Smooth muscle cell (in vitro differentiated cells): Measurements from ENCODE around the gene TMPRSS11B. TPM values are rescaled to one million over a fixed set of nuclear protein-coding genes. Genes with fewer than 3 reads are reported as not detected.

Experiments used
- DNase-seq: peaks from one replicate; lab custom pipeline; 2025; ENCODE audit not compliant: unreplicated experiment; lab: John Stamatoyannopoulos, UW
- H2AFZ ChIP-seq: fragments of 200-600 bp; sonication (generic); 2 replicates; pipeline ENCODE4 v1.6.0; 2016; ENCODE audit warnings: antibody characterized with exemption, low read depth, mild to moderate bottlenecking
- H3F3A ChIP-seq: fragments of 200-600 bp; sonication (generic); 2 replicates; pipeline ENCODE4 v1.6.0; 2017; ENCODE audit warnings: antibody characterized with exemption, low read depth
- H3K27ac ChIP-seq: fragments of 200-600 bp; sonication (generic); 2 replicates; pipeline ENCODE4 v1.5.1; 2016; ENCODE audit warnings: low read depth, mild to moderate bottlenecking
- H3K27me3 ChIP-seq: fragments of 200-600 bp; sonication (generic); 2 replicates; pipeline ENCODE4 v1.6.1; 2016; ENCODE audit warnings: low read depth, mild to moderate bottlenecking
- H3K36me3 ChIP-seq: fragments of 200-600 bp; sonication (generic); 2 replicates; pipeline ENCODE4 v1.5.1; 2016; ENCODE audit warnings: low read depth
- H3K4me1 ChIP-seq: fragments of 200-600 bp; sonication (generic); 2 replicates; pipeline ENCODE4 v1.5.1; 2016; ENCODE audit warnings: low read depth
- H3K4me2 ChIP-seq: fragments of 200-600 bp; sonication (generic); 2 replicates; pipeline ENCODE4 v1.6.0; 2016; ENCODE audit warnings: mild to moderate bottlenecking
- H3K4me3 ChIP-seq: fragments of 200-600 bp; sonication (generic); 2 replicates; pipeline ENCODE4 v1.5.1; 2016; ENCODE audit warnings: mild to moderate bottlenecking
- H3K79me2 ChIP-seq: fragments of 200-600 bp; sonication (generic); 2 replicates; pipeline ENCODE4 v1.6.0; 2016; ENCODE audit warnings: low read depth, mild to moderate bottlenecking
- H3K9ac ChIP-seq: fragments of 200-600 bp; sonication (generic); 2 replicates; pipeline ENCODE4 v1.6.0; 2016; ENCODE audit warnings: low read depth
- H3K9me3 ChIP-seq: fragments of 200-600 bp; sonication (generic); replicated peaks from 2 replicates; pipeline ENCODE4 v1.5.1; 2016; ENCODE audit warnings: low read depth
- H4K20me1 ChIP-seq: fragments of 200-600 bp; sonication (generic); 2 replicates; pipeline ENCODE4 v1.6.0; 2016; ENCODE audit warnings: low read depth
- CTCF ChIP-seq: fragments of 200-600 bp; sonication (generic); IDR thresholded peaks from 2 replicates; pipeline ENCODE4 v1.5.1; 2017; ENCODE audit warnings: borderline replicate concordance, mild to moderate bottlenecking, antibody characterized with exemption; ENCODE audit not compliant: insufficient read depth, poor library complexity, severe bottlenecking
- WGBS: methylation state at CpG from one replicate; pipeline ENCODE4 v1.1.7; 2016; ENCODE audit warnings: low lambda C conversion rate; 5-methylcytosine and 5-hydroxymethylcytosine counted together
- polyA plus RNA-seq: library from polyadenylated mRNA; unstranded; fragments of >200 nt; fragmentation: Nextera tagmentation; extraction: Ambion mirVana; gene quantifications from 2 replicates; pipeline ENCODE4 v1.2.1, GENCODE V29; 2016
- total RNA-seq: library from RNA; depleted of rRNA; stranded (reverse); fragments of >200 nt; gene quantifications from 2 replicates; pipeline ENCODE4 v1.2.3, GENCODE V29; 2014

The TMPRSS11B gene
- total and polyA plus RNA-seq, 2 experiments from 2014 or later: 0.26 to 0.58 TPM

- H3K4me1 ChIP-seq: no peaks in the 10 kb centered on the region
- 90% methylated on average over 2 of the region's 2 CpGs for WGBS
- H3K4me2 ChIP-seq: no peak overlapping the region
- H3K4me3 ChIP-seq: no peak overlapping the region
- no peaks in the 10 kb centered on the region for H3K9me3 ChIP-seq
- no peaks in the 10 kb centered on the region for H3K79me2 ChIP-seq
- H3K36me3 ChIP-seq: no peaks in the 10 kb centered on the region
- TF ChIP-seq CTCF: no peak
- no peak overlapping the region for H3K27ac ChIP-seq
- H2AFZ ChIP-seq: no peak overlapping the region
- no peaks in the 10 kb centered on the region for H3F3A ChIP-seq
- no peak for DNase-seq
- no peaks in the 10 kb centered on the region for H4K20me1 ChIP-seq
- no peaks in the 10 kb centered on the region for H3K27me3 ChIP-seq
- no peak overlapping the region for H3K9ac ChIP-seq
Measured at GRCh38 chr4:68187145-68187544, 58.3 kb downstream of the TMPRSS11B start.

DNA sequence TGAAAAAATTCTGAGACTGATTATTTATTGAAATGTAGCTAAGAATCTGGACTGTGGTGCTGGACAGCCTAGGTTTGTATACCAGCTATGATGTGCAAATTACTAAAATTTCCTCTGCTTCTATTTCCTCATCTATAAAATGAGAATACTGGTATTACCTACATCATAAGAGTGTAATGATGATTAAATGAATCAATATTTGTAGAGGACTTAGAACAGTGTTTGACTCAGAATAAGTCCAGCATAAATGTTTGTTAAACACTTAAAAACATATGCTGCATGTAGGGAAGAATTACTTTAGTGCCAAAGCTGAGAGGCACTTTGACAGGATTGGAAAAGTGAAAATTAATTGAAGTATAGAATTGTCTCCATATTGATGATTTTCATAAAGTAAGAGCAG is 60.6 kb downstream of the TMPRSS11B start:
- Histone ChIP-seq H3K36me3 (no peaks in the 10 kb centered on the region), H2AFZ (no peak overlapping the region), H3K9me3 (no peaks in the 10 kb centered on the region), H3F3A (no peaks in the 10 kb centered on the region), H3K4me2 (no peak overlapping the region), H3K4me3 (no peak overlapping the region), H3K9ac (no peak overlapping the region), H3K79me2 (no peaks in the 10 kb centered on the region), H3K27me3 (no peaks in the 10 kb centered on the region), H4K20me1 (no peaks in the 10 kb centered on the region), H3K4me1 (no peaks in the 10 kb centered on the region), H3K27ac (no peak overlapping the region)
- no peak for DNase-seq
- no peak for TF ChIP-seq CTCF

- TF ChIP-seq CTCF: no peak
- no peaks in the 10 kb centered on the region for H3K4me1 ChIP-seq
- H3F3A ChIP-seq: no peaks in the 10 kb centered on the region
- H3K27me3 ChIP-seq: no peaks in the 10 kb centered on the region
- H3K36me3 ChIP-seq: no peaks in the 10 kb centered on the region
- no peak overlapping the region for H3K4me2 ChIP-seq
- no peaks in the 10 kb centered on the region for H3K9me3 ChIP-seq
- H4K20me1 ChIP-seq: no peaks in the 10 kb centered on the region
- no peak overlapping the region for H3K4me3 ChIP-seq
- no peak overlapping the region for H2AFZ ChIP-seq
- H3K27ac ChIP-seq: no peak overlapping the region
- H3K79me2 ChIP-seq: no peaks in the 10 kb centered on the region
- no peak overlapping the region for H3K9ac ChIP-seq
- DNase-seq: no peak
Measured at GRCh38 chr4:68183417-68183816, 62.1 kb downstream of the TMPRSS11B start.

DNA sequence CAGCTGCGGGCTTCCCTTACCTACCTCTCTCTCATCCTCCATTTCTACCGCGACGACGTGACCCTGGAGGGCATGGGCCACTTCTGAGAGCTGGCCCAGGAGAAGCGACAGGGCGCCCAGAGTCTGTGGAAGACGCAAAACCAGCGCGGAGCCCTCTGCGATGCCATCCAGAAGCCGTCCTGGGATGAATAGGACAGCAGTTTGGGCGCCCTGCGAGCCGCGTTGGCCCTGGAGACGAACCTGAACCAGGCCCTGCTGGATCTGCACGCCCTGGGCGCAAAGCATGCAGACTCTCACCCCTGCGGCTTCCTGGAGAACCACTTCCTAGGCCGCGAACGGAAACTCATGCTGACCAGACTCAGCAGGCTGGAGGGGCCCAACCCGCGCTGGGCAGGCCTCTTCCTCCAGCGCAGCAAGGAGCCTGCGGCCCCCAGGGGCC is 63.1 kb downstream of the TMPRSS11B start:
- WGBS: 97% methylated on average over 27 of the region's 27 CpGs
- Histone ChIP-seq H3K9me3 (no peaks in the 10 kb centered on the region), H4K20me1 (no peaks in the 10 kb centered on the region)

More for the DNA sequence above, 63.1 kb downstream of the TMPRSS11B start:
- no peaks in the 10 kb centered on the region for H3F3A ChIP-seq
- no peak for DNase-seq
- no peak overlapping the region for H3K27ac ChIP-seq
- TF ChIP-seq CTCF: no peak
- no peak overlapping the region for H3K9ac ChIP-seq
- H3K4me2 ChIP-seq: no peak overlapping the region
- no peaks in the 10 kb centered on the region for H3K79me2 ChIP-seq
- no peaks in the 10 kb centered on the region for H3K27me3 ChIP-seq
- H3K36me3 ChIP-seq: no peaks in the 10 kb centered on the region
- H3K4me1 ChIP-seq: no peaks in the 10 kb centered on the region
- no peak overlapping the region for H2AFZ ChIP-seq
- H3K4me3 ChIP-seq: no peak overlapping the region
